Measurements from ENCODE around the gene LUZP2.

DNA sequence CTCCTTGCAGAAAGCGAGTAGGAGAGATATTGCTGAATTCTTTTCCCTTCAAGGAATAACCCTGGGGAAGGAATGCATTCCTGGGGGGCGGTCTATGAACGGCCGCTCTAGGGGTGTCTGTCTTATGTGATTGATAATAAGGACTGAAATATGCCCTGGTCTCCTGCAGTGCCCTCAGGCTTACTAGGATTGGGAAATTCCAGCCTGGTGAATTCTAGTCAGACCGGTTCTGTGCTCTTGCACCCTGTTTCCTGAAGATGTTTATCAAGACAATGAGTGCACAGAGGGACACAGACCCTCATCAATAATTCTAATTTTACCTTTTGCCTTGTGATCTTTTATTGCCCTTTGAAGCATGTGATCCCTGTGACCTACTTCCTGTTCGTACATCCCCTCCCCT, 140.7 kb downstream of the LUZP2 start:
- TF ChIP-seq, protein P1, sequence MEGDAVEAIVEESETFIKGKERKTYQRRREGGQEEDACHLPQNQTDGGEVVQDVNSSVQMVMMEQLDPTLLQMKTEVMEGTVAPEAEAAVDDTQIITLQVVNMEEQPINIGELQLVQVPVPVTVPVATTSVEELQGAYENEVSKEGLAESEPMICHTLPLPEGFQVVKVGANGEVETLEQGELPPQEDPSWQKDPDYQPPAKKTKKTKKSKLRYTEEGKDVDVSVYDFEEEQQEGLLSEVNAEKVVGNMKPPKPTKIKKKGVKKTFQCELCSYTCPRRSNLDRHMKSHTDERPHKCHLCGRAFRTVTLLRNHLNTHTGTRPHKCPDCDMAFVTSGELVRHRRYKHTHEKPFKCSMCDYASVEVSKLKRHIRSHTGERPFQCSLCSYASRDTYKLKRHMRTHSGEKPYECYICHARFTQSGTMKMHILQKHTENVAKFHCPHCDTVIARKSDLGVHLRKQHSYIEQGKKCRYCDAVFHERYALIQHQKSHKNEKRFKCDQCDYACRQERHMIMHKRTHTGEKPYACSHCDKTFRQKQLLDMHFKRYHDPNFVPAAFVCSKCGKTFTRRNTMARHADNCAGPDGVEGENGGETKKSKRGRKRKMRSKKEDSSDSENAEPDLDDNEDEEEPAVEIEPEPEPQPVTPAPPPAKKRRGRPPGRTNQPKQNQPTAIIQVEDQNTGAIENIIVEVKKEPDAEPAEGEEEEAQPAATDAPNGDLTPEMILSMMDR (conservative IDR thresholded peaks at IDR 0.05): no peak
- no peak for TF ChIP-seq ZFX (IDR thresholded peaks at IDR 0.05)
